ENCODE results near the gene SLC16A9.
"Not testable (repeated sequence)": the region's sequence is repeated elsewhere in the genome, so short reads cannot be mapped to it uniquely, and the experiment has no call there.

DNA sequence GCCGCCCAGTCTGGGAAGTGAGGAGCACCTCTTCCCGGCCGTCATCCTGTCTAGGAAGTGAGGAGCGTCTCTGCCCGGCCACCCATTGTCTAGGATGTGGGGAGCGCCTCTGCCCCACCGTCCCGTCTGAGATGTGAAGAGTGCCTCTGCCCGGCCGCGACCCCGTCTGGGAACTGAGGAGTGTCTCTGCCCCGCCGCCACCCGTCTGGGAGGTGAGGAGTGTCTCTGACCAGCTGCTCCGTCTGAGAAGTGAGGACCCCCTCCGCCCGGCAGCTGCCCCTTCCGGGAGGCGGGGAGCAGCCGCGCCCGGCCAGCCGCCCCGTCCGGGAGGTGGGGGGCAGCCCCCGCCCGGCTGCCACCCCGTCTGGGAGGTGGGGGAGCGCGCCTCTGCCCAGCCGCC lies 34.5 kb upstream of the SLC16A9 start:
- TF ChIP-seq, protein P1, sequence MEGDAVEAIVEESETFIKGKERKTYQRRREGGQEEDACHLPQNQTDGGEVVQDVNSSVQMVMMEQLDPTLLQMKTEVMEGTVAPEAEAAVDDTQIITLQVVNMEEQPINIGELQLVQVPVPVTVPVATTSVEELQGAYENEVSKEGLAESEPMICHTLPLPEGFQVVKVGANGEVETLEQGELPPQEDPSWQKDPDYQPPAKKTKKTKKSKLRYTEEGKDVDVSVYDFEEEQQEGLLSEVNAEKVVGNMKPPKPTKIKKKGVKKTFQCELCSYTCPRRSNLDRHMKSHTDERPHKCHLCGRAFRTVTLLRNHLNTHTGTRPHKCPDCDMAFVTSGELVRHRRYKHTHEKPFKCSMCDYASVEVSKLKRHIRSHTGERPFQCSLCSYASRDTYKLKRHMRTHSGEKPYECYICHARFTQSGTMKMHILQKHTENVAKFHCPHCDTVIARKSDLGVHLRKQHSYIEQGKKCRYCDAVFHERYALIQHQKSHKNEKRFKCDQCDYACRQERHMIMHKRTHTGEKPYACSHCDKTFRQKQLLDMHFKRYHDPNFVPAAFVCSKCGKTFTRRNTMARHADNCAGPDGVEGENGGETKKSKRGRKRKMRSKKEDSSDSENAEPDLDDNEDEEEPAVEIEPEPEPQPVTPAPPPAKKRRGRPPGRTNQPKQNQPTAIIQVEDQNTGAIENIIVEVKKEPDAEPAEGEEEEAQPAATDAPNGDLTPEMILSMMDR (IDR thresholded peaks at IDR 0.05): not testable (repeated sequence)
- not testable (repeated sequence) for TF ChIP-seq POLR2AphosphoS5 (IDR thresholded peaks at IDR 0.05); POLR2A (IDR thresholded peaks at IDR 0.05; ENCODE audit: low read depth)

Data from esophagus muscularis mucosa (tissue), 3 donors.